GM21825 (cell line): Measurements from ENCODE around the gene SPOUT1.

Source experiments
- ATAC-seq: cut with Tn5 transposase; IDR thresholded peaks from one replicate; pipeline ENCODE4 v1.9.1; 2021; ENCODE audit warnings: mild to moderate bottlenecking, moderate library complexity; ENCODE audit not compliant: unreplicated experiment

SPOUT1 gene

GRCh38 chr9:128773049-128773448, 56.5 kb downstream of the SPOUT1 start:
- ATAC-seq, result no peak

GRCh38 chr9:128771745-128772519, 57.7 kb downstream of the SPOUT1 start, which contains the start of gene ZER1:
Gene ZER1 (minus strand): TSS chr9:128771927. CDS start chr9:128755565, 16,362 bp downstream.
- ATAC-seq, result peak; percentile 87

- ATAC-seq, result peak; percentile 26
Measured at GRCh38 chr9:128771094-128771721, 58.4 kb downstream of the SPOUT1 start.

DNA sequence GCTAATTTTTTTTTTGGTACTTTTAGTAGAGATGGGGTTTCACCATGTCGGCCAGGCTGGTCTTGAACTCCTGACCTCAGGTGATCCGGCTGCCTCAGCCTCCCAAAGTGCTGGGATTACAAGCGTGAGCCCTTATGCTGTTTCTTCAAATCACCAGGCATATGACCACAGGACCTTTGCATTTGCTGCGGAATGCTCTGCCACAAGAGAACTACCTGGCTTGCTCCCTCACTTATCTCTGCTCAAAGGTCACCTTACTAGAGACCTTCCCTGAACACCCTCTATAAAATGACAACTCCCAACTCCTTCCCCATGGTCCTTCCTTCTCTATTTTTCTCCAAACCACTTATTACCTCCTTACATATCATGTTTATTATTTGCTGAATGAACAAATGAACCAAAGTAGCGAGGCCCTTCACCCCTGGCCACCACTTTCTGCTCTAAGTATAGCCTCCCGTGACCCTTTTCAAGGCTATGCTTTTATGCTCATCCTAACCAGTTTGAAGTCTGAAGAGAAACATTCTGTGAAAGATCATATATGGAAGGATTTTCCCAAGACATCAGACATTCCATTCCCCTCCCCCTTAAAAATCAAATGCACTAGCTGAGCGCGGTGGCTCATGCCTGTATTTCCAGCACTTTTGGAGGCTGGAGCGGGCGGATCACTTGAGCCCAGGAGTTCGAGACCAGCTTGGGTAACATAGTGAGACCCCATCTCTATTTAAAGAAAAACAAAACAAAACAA, 59.1 kb downstream of the SPOUT1 start:
- no peak for ATAC-seq
